PC-3 (cell line): ENCODE measurements around the gene CCDC85B.

Experiments used
- CTCF ChIP-seq: fragments of 300-600 bp; sonication (generic); conservative IDR thresholded peaks from 2 replicates; pipeline ENCODE4 v1.5.1; 2017; ENCODE audit warnings: antibody characterized with exemption, low read depth, mild to moderate bottlenecking, low read length
- EZH2 ChIP-seq: fragments of 300-600 bp; sonication (generic); IDR thresholded peaks from one replicate; pipeline ENCODE4 v1.6.1; 2017; ENCODE audit warnings: antibody characterized with exemption, mild to moderate bottlenecking, low read length; ENCODE audit not compliant: unreplicated experiment
- EZH2phosphoT487 ChIP-seq: fragments of 300-600 bp; sonication (generic); IDR thresholded peaks from 2 replicates; pipeline ENCODE4 v1.6.1; 2018; ENCODE audit warnings: mild to moderate bottlenecking, antibody characterized with exemption, low read length, borderline replicate concordance

GRCh38 chr11:65879617-65880016, 10.9 kb upstream of the CCDC85B start, which contains the start of gene CTSW:
- no peak for TF ChIP-seq CTCF
- no peak for TF ChIP-seq EZH2
- no peak for TF ChIP-seq EZH2phosphoT487
